K562 (cell line): ENCODE measurements around the gene LTBP2. TPM values are rescaled to one million over a fixed set of nuclear protein-coding genes. Genes with fewer than 3 reads are reported as not detected.

Experiments used
- CTBP1 ChIP-seq: fragments of 450-650 bp; IDR thresholded peaks from 2 replicates; pipeline ENCODE4 v1.6.1; 2016; ENCODE audit warnings: borderline replicate concordance
- CTCF ChIP-seq, 3 experiments: IDR thresholded peaks in 2 of 3; conservative IDR thresholded peaks in 1 of 3; 2 replicates each; pipeline ENCODE4 v1.5.1; 2011 to 2012; ENCODE audit warnings: low read length in 3 of 3, mild to moderate bottlenecking in 3 of 3, control low read depth in 2 of 3, improper control_type of control experiment in 1 of 3, inconsistent platforms in 1 of 3, low read depth in 1 of 3, mixed read lengths in 1 of 3, moderate library complexity in 1 of 3; ENCODE audit not compliant: insufficient read depth in 2 of 3
- HOMEZ ChIP-seq: fragments of 250-450 bp; sonication (Bioruptor Pico); IDR thresholded peaks from 2 replicates; pipeline ENCODE4 v1.4.0; 2020; ENCODE audit warnings: mild to moderate bottlenecking, moderate library complexity
- MAFG ChIP-seq: fragments of 450-650 bp; conservative IDR thresholded peaks from 2 replicates; pipeline ENCODE4 v1.6.1; 2016; ENCODE audit warnings: missing genetic modification characterization, missing compliant biosample characterization
- MBD1 ChIP-seq: fragments of 250-450 bp; sonication (Bioruptor Pico); IDR thresholded peaks from 2 replicates; pipeline ENCODE4 v1.8.0; 2022; ENCODE audit warnings: inconsistent platforms
- MCM2 ChIP-seq: fragments of 450-650 bp; IDR thresholded peaks from 2 replicates; pipeline ENCODE4 v1.6.1; 2017; ENCODE audit warnings: low read depth, mild to moderate bottlenecking
- POU5F1 ChIP-seq: fragments of 150-350 bp; IDR thresholded peaks from 2 replicates; pipeline ENCODE4 v1.6.1; 2014; ENCODE audit warnings: borderline replicate concordance, low read length, low read depth, mild to moderate bottlenecking; ENCODE audit not compliant: partially characterized antibody
- RCOR1 ChIP-seq, 2 experiments: IDR thresholded peaks; 2 replicates each; pipeline ENCODE4 v1.6.1; 2012; ENCODE audit warnings: low read depth in 2 of 2, low read length in 2 of 2, borderline replicate concordance in 1 of 2, improper control_type of control experiment in 1 of 2
- SRSF3 ChIP-seq: fragments of 200-400 bp; formaldehyde crosslinking; IDR thresholded peaks from 2 replicates; pipeline ENCODE4 v1.6.1; 2016; ENCODE audit warnings: mild to moderate bottlenecking, low read length, moderate library complexity; ENCODE audit not compliant: insufficient read depth
- TEAD4 ChIP-seq, 2 experiments: sonication (generic) in 1 of 2; formaldehyde crosslinking in 1 of 2; IDR thresholded peaks; 2 replicates each; pipeline versions ENCODE4 v1.6.1 to v1.8.0; 2012 to 2022; ENCODE audit warnings: borderline replicate concordance in 1 of 2, inconsistent platforms in 1 of 2, low read length in 1 of 2, mild to moderate bottlenecking in 1 of 2, missing genetic modification reagents in 1 of 2
- ZNF347 ChIP-seq: fragments of 450-650 bp; formaldehyde crosslinking; IDR thresholded peaks from 2 replicates; pipeline ENCODE4 v1.4.0; 2020; ENCODE audit warnings: low read depth, mild to moderate bottlenecking, moderate library complexity
- polyA plus RNA-seq, 8 experiments: library from polyadenylated mRNA; depleted of rRNA in 4 of 8; stranded (reverse) in 5 of 8; unstranded in 3 of 8; fragments of >200 nt; fragmentation: Nextera tagmentation in 2 of 8; fragmentation: Illumina TruSeq in 1 of 8; extraction: Ambion mirVana in 2 of 8; extraction: Trizol in 1 of 8; gene quantifications; 2 replicates each; pipeline versions ENCODE4 v1.2.1 to v1.2.3, GENCODE V29; 2011 to 2014; ENCODE audit warnings: inconsistent platforms in 1 of 8, missing spikeins in 1 of 8
- total RNA-seq, 7 experiments: library from RNA; depleted of rRNA in 6 of 7; stranded (reverse); fragments of >200 nt in 6 of 7; fragmentation: Illumina TruSeq in 2 of 7; extraction: Trizol in 2 of 7; gene quantifications; 2 replicates each; pipeline versions ENCODE4 v1.2.1 to v1.2.3, GENCODE V29; 2011 to 2021; ENCODE audit warnings: low replicate concordance in 1 of 7
- TF ChIP-seq, protein P1 (sequence below): fragments of 250-450 bp; sonication (Bioruptor Pico); IDR thresholded peaks from 2 replicates; pipeline ENCODE4 v1.5.0; 2021; ENCODE audit warnings: mild to moderate bottlenecking, borderline replicate concordance
- TF ChIP-seq, protein P2 (sequence below): fragments of 450-650 bp; IDR thresholded peaks from 2 replicates; pipeline ENCODE4 v1.6.1; 2017; ENCODE audit warnings: antibody characterized with exemption, mild to moderate bottlenecking

LTBP2 gene
- total and polyA plus RNA-seq, 9 of the 15 experiments (the other 6 are each of a cell fraction or from before 2014, with no cell fraction given): under 0.01 to 0.18 (median 0.03) TPM; not detected in 3

DNA sequence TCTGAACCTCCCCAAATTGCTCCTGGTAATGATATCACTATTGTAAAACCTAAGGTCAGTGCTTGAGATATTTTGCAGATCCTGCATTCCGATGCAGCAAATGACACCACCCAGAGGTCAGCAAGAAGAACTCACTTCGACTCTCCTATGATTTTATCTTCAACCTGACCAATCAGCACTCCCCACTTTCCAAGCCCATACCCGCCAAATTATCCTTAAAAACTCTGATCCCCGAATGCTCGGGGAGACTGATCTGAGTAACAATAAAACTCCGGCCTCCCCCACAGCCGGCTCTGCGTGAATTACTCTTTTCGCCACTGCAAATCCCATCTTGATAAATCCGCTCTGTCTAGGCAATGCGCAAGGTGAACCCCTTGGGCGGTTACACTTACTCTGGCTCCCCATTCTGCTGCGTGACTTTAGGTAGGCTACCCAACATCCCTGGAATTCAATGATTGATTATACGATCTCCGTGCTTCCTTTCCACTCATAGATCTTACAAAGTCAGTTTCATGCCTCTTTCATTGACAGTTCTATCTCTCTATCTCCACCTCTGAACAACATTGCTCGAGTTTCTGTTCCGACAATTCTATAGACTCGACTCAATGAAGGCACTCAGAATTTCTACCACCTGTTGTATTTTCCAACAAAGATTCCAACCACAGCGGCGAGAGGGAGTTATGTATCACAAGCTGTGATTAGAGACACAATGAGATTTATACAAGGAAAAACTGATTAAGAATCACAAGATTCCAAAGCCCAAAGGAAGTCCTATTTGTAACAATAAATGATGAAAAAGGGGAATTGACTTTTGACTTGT is 119.9 kb downstream of the LTBP2 start (continued):
- TF ChIP-seq, protein P1, sequence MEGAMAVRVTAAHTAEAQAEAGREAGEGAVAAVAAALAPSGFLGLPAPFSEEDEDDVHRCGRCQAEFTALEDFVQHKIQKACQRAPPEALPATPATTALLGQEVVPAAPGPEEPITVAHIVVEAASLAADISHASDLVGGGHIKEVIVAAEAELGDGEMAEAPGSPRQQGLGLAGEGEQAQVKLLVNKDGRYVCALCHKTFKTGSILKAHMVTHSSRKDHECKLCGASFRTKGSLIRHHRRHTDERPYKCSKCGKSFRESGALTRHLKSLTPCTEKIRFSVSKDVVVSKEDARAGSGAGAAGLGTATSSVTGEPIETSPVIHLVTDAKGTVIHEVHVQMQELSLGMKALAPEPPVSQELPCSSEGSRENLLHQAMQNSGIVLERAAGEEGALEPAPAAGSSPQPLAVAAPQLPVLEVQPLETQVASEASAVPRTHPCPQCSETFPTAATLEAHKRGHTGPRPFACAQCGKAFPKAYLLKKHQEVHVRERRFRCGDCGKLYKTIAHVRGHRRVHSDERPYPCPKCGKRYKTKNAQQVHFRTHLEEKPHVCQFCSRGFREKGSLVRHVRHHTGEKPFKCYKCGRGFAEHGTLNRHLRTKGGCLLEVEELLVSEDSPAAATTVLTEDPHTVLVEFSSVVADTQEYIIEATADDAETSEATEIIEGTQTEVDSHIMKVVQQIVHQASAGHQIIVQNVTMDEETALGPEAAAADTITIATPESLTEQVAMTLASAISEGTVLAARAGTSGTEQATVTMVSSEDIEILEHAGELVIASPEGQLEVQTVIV (CRISPR knock-in tag): no peak
- TF ChIP-seq POU5F1: no peak
- TF ChIP-seq SRSF3: no peak
- peak; percentile 16 to 51 (median 35); a peak in 3 of 6 replicates for TF ChIP-seq CTCF (IDR thresholded peaks at IDR 0.05 in 2 of 3, conservative IDR thresholded peaks at IDR 0.05 in 1 of 3; ENCODE audit: insufficient read depth in 2 of 3, low read depth in 1 of 3, low read length in 3 of 3)
- no peak for TF ChIP-seq MCM2
- 0 out of 2 replicates have a peak, but pooled peaks have one; percentile 17 for TF ChIP-seq CTBP1
- no peak for TF ChIP-seq TEAD4 (IDR thresholded peaks at IDR 0.05; ENCODE audit: low read length)
- no peak for TF ChIP-seq TEAD4 (CRISPR knock-in tag; IDR thresholded peaks at IDR 0.05; ENCODE audit: borderline replicate concordance)
- peak; percentile 91 for TF ChIP-seq MAFG (tag)
- TF ChIP-seq HOMEZ: no peak
- TF ChIP-seq, protein P2, sequence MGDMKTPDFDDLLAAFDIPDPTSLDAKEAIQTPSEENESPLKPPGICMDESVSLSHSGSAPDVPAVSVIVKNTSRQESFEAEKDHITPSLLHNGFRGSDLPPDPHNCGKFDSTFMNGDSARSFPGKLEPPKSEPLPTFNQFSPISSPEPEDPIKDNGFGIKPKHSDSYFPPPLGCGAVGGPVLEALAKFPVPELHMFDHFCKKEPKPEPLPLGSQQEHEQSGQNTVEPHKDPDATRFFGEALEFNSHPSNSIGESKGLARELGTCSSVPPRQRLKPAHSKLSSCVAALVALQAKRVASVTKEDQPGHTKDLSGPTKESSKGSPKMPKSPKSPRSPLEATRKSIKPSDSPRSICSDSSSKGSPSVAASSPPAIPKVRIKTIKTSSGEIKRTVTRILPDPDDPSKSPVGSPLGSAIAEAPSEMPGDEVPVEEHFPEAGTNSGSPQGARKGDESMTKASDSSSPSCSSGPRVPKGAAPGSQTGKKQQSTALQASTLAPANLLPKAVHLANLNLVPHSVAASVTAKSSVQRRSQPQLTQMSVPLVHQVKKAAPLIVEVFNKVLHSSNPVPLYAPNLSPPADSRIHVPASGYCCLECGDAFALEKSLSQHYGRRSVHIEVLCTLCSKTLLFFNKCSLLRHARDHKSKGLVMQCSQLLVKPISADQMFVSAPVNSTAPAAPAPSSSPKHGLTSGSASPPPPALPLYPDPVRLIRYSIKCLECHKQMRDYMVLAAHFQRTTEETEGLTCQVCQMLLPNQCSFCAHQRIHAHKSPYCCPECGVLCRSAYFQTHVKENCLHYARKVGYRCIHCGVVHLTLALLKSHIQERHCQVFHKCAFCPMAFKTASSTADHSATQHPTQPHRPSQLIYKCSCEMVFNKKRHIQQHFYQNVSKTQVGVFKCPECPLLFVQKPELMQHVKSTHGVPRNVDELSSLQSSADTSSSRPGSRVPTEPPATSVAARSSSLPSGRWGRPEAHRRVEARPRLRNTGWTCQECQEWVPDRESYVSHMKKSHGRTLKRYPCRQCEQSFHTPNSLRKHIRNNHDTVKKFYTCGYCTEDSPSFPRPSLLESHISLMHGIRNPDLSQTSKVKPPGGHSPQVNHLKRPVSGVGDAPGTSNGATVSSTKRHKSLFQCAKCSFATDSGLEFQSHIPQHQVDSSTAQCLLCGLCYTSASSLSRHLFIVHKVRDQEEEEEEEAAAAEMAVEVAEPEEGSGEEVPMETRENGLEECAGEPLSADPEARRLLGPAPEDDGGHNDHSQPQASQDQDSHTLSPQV: no peak
- no peak for TF ChIP-seq ZNF347
- no peak for TF ChIP-seq RCOR1 (IDR thresholded peaks at IDR 0.05; ENCODE audit: borderline replicate concordance in 1 of 2, low read depth in 2 of 2, low read length in 2 of 2)
- no peak for TF ChIP-seq MBD1 (CRISPR knock-in tag)
